ENCODE data around the gene TMEM139. TPM values are rescaled to one million over a fixed set of nuclear protein-coding genes. Genes with fewer than 3 reads are reported as not detected.

TMEM139 gene
- total RNA-seq, 4 donors from 2014 or later, result 2.2 to 11.1 TPM; not detected in 2

- no peak overlapping the region for H3K4me3 ChIP-seq
Measured at GRCh38 chr7:143280160-143280559, 4.6 kb upstream of the TMEM139 start.

GRCh38 chr7:143280566-143280965, 4.2 kb upstream of the TMEM139 start:
- TF ChIP-seq POLR2A (IDR thresholded peaks at IDR 0.05) (no peak), CTCF (IDR thresholded peaks at IDR 0.05) (no peak)
- no peak for DNase-seq
- intact Hi-C loops (cut with DNase I; ENCODE audit: low total_unique reads), result no loop called here
- Histone ChIP-seq H3K27me3 (no peaks in the 10 kb centered on the region), H3K4me1 (no peaks in the 10 kb centered on the region), H3K4me3 (no peak overlapping the region), H3K36me3 (no peaks in the 10 kb centered on the region), H3K27ac (peak overlapping the region in 1 of 2 donors; percentile 61), H3K9me3 (no peaks in the 10 kb centered on the region)

More at GRCh38 chr7:143280160-143280559, 4.6 kb upstream of the TMEM139 start:
- Histone ChIP-seq H3K27ac (peak overlapping the region; percentile 3 to 61), H3K9me3 (no peaks in the 10 kb centered on the region), H3K4me1 (no peaks in the 10 kb centered on the region), H3K27me3 (no peaks in the 10 kb centered on the region), H3K36me3 (no peaks in the 10 kb centered on the region)
- DNase-seq, result no peak
- intact Hi-C loops (cut with DNase I; ENCODE audit: low total_unique reads), result no loop called here
- TF ChIP-seq POLR2A (IDR thresholded peaks at IDR 0.05), result no peak
- TF ChIP-seq CTCF (IDR thresholded peaks at IDR 0.05), result no peak

- TF ChIP-seq CTCF (IDR thresholded peaks at IDR 0.05) (no peak), POLR2A (IDR thresholded peaks at IDR 0.05) (no peak)
Measured at GRCh38 chr7:143281529-143281928, 3.2 kb upstream of the TMEM139 start.

GRCh38 chr7:143282124-143282523, 2.6 kb upstream of the TMEM139 start:
- intact Hi-C loops (cut with DNase I; ENCODE audit: low total_unique reads), result no loop called here
- H3K4me3 ChIP-seq, result no peak overlapping the region
- H3K36me3 ChIP-seq, result no peaks in the 10 kb centered on the region
- no peaks in the 10 kb centered on the region for H3K4me1 ChIP-seq
- DNase-seq, result no peak
- no peak for TF ChIP-seq CTCF (IDR thresholded peaks at IDR 0.05)
- TF ChIP-seq POLR2A (IDR thresholded peaks at IDR 0.05), result no peak
- no peaks in the 10 kb centered on the region for H3K9me3 ChIP-seq
- H3K27ac ChIP-seq, result no peak overlapping the region
- H3K27me3 ChIP-seq, result no peaks in the 10 kb centered on the region

More at GRCh38 chr7:143281529-143281928, 3.2 kb upstream of the TMEM139 start:
- H3K36me3 ChIP-seq, result no peaks in the 10 kb centered on the region
- H3K27me3 ChIP-seq, result no peaks in the 10 kb centered on the region
- intact Hi-C loops (cut with DNase I; ENCODE audit: low total_unique reads), result no loop called here
- H3K27ac ChIP-seq, result no peak overlapping the region
- DNase-seq, result no peak
- H3K4me3 ChIP-seq, result no peak overlapping the region
- no peaks in the 10 kb centered on the region for H3K4me1 ChIP-seq
- H3K9me3 ChIP-seq, result no peaks in the 10 kb centered on the region

GRCh38 chr7:143283381-143283780, 1.4 kb upstream of the TMEM139 start:
- Histone ChIP-seq H3K9me3 (no peaks in the 10 kb centered on the region), H3K4me3 (no peak overlapping the region), H3K4me1 (peaks cover 0 to 6% of the 10 kb centered on the region in 2 donors), H3K27ac (no peak overlapping the region), H3K36me3 (no peaks in the 10 kb centered on the region), H3K27me3 (no peaks in the 10 kb centered on the region)
- no peak for DNase-seq
- TF ChIP-seq POLR2A (IDR thresholded peaks at IDR 0.05) (no peak), CTCF (IDR thresholded peaks at IDR 0.05) (no peak)
- intact Hi-C loops (cut with DNase I; ENCODE audit: low total_unique reads), result no loop called here
